ENCODE results near the gene MEX3D.

The MEX3D gene

DNA sequence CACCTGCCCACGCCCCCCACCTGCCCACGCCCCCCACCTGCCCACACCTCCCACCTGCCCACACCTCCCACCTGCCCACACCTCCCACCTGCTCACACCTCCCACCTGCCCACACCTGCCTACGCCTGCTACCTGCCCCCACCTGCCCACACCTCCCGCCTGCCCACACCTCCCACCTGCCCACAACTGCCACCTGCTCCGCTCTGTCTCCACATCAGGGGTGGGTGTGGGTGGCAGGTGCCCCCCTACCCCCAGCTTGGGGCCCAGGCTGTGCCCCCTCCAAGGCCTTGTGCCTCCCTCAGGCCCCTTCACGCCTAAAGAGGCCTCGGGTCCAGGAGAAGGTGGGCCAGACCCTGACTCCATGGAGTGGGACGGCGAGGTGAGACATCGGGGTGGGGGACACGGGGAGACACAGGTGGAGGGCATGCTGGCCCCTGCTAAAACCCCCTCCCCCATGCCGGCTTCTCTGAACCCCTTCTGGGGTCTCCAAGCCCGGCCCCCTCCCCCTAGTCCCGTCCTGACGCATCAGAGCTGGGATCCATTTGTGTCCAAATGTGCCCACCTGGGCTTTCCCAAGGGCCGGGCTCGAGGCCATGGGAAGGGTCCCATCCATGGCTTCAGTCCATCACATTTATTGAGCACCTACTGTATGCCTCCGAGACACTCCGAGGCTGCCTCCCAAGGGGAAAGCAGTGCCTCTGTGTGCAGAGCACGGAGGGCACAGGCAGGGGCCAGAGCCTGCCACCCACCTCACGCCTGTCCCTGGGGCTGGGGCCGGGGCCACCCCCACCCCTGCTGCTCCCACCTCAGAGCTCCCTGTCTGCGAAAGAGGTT, 39.3 kb downstream of the MEX3D start:
- ATAC-seq: no peak
- TF ChIP-seq BACH2 (CRISPR knock-in tag; IDR thresholded peaks at IDR 0.05; ENCODE audit: borderline replicate concordance) (no peak), CSDC2 (CRISPR knock-in tag; IDR thresholded peaks at IDR 0.05) (no peak), ZFP30 (CRISPR knock-in tag; IDR thresholded peaks at IDR 0.05) (no peak), OSR1 (CRISPR knock-in tag; IDR thresholded peaks at IDR 0.05) (no peak), TCF4 (CRISPR knock-in tag; IDR thresholded peaks at IDR 0.05; ENCODE audit: borderline replicate concordance) (no peak), ZC3H10 (CRISPR knock-in tag; IDR thresholded peaks at IDR 0.05) (no peak), ZNF8 (CRISPR knock-in tag; IDR thresholded peaks at IDR 0.05) (no peak), ZNF565 (CRISPR knock-in tag; conservative IDR thresholded peaks at IDR 0.05; ENCODE audit: low read depth) (no peak), CSRNP3 (CRISPR knock-in tag; IDR thresholded peaks at IDR 0.05) (no peak), PPARA (CRISPR knock-in tag; IDR thresholded peaks at IDR 0.05; ENCODE audit: borderline replicate concordance) (no peak), RARB (CRISPR knock-in tag; IDR thresholded peaks at IDR 0.05) (no peak)
- TF ChIP-seq, protein P1, sequence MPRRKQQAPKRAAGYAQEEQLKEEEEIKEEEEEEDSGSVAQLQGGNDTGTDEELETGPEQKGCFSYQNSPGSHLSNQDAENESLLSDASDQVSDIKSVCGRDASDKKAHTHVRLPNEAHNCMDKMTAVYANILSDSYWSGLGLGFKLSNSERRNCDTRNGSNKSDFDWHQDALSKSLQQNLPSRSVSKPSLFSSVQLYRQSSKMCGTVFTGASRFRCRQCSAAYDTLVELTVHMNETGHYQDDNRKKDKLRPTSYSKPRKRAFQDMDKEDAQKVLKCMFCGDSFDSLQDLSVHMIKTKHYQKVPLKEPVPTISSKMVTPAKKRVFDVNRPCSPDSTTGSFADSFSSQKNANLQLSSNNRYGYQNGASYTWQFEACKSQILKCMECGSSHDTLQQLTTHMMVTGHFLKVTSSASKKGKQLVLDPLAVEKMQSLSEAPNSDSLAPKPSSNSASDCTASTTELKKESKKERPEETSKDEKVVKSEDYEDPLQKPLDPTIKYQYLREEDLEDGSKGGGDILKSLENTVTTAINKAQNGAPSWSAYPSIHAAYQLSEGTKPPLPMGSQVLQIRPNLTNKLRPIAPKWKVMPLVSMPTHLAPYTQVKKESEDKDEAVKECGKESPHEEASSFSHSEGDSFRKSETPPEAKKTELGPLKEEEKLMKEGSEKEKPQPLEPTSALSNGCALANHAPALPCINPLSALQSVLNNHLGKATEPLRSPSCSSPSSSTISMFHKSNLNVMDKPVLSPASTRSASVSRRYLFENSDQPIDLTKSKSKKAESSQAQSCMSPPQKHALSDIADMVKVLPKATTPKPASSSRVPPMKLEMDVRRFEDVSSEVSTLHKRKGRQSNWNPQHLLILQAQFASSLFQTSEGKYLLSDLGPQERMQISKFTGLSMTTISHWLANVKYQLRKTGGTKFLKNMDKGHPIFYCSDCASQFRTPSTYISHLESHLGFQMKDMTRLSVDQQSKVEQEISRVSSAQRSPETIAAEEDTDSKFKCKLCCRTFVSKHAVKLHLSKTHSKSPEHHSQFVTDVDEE (CRISPR knock-in tag; IDR thresholded peaks at IDR 0.05): no peak
- TF ChIP-seq, protein P2, sequence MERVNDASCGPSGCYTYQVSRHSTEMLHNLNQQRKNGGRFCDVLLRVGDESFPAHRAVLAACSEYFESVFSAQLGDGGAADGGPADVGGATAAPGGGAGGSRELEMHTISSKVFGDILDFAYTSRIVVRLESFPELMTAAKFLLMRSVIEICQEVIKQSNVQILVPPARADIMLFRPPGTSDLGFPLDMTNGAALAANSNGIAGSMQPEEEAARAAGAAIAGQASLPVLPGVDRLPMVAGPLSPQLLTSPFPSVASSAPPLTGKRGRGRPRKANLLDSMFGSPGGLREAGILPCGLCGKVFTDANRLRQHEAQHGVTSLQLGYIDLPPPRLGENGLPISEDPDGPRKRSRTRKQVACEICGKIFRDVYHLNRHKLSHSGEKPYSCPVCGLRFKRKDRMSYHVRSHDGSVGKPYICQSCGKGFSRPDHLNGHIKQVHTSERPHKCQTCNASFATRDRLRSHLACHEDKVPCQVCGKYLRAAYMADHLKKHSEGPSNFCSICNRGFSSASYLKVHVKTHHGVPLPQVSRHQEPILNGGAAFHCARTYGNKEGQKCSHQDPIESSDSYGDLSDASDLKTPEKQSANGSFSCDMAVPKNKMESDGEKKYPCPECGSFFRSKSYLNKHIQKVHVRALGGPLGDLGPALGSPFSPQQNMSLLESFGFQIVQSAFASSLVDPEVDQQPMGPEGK (CRISPR knock-in tag; IDR thresholded peaks at IDR 0.05; ENCODE audit: borderline replicate concordance): no peak

- TF ChIP-seq ZC3H10 (CRISPR knock-in tag; IDR thresholded peaks at IDR 0.05): no peak
- no peak for TF ChIP-seq TCF4 (CRISPR knock-in tag; IDR thresholded peaks at IDR 0.05; ENCODE audit: borderline replicate concordance)
- no peak for TF ChIP-seq ZFP3 (CRISPR knock-in tag; IDR thresholded peaks at IDR 0.05)
- no peak for TF ChIP-seq TOX (CRISPR knock-in tag; IDR thresholded peaks at IDR 0.05; ENCODE audit: borderline replicate concordance)
- TF ChIP-seq ZNF565 (CRISPR knock-in tag; conservative IDR thresholded peaks at IDR 0.05; ENCODE audit: low read depth): no peak
- no peak for TF ChIP-seq BACH2 (CRISPR knock-in tag; IDR thresholded peaks at IDR 0.05; ENCODE audit: borderline replicate concordance)
- TF ChIP-seq, protein P2 (CRISPR knock-in tag; IDR thresholded peaks at IDR 0.05; ENCODE audit: borderline replicate concordance): no peak
- TF ChIP-seq ARNTL (CRISPR knock-in tag; IDR thresholded peaks at IDR 0.05; ENCODE audit: borderline replicate concordance, low read depth): no peak
- no peak for TF ChIP-seq PPARA (CRISPR knock-in tag; IDR thresholded peaks at IDR 0.05; ENCODE audit: borderline replicate concordance)
- no peak for TF ChIP-seq OSR1 (CRISPR knock-in tag; IDR thresholded peaks at IDR 0.05)
- TF ChIP-seq ZFP30 (CRISPR knock-in tag; IDR thresholded peaks at IDR 0.05): no peak
- no peak for ATAC-seq
Measured at GRCh38 chr19:1527650-1528309, 40.3 kb downstream of the MEX3D start.

DNA sequence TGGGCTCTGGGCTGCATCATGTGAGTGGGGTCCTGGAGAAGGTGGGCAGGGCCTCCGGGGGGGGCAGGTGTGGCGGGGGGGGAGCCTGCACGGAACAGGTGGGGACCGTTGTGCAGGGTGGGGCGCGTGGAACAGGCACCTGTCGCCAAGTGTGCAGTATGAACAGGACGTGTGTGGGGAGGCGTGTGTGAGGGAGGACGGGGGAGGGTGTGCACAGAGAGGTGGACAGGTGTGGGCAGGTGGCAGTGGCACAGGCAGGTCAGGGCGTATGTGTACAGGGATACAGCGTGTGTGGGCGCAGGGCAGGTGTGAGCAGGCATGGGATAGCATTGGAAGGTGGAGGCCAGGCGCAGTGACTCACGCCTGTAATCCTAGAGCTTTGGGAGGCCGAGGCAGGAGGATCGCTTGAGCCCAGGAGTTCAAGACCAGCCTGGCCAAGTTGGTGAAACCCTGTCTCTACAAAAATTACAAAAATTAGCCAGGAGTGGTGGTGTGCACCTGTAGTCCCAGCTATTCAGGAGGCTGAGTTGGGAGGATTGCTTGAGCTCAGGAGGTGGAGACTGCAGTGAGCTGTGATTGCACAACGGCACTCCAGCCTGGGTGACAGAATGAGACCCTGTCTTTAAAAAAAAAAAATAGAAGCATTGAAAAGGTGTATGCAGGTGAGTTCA, 41.0 kb downstream of the MEX3D start:
- ATAC-seq: no peak
- TF ChIP-seq TCF4 (CRISPR knock-in tag; IDR thresholded peaks at IDR 0.05; ENCODE audit: borderline replicate concordance) (no peak), BACH2 (CRISPR knock-in tag; IDR thresholded peaks at IDR 0.05; ENCODE audit: borderline replicate concordance) (no peak), OSR1 (CRISPR knock-in tag; IDR thresholded peaks at IDR 0.05) (no peak), GLIS3 (CRISPR knock-in tag; IDR thresholded peaks at IDR 0.05) (no peak), ISL1 (CRISPR knock-in tag; IDR thresholded peaks at IDR 0.05) (no peak), PPARA (CRISPR knock-in tag; IDR thresholded peaks at IDR 0.05; ENCODE audit: borderline replicate concordance) (no peak), SNAI2 (CRISPR knock-in tag; IDR thresholded peaks at IDR 0.05) (no peak)
- TF ChIP-seq, protein P2 (CRISPR knock-in tag; IDR thresholded peaks at IDR 0.05; ENCODE audit: borderline replicate concordance): no peak
- TF ChIP-seq, protein P1 (CRISPR knock-in tag; IDR thresholded peaks at IDR 0.05): no peak
